Measurements from ENCODE around the gene PLXNA4. TPM values are rescaled to one million over a fixed set of nuclear protein-coding genes. Genes with fewer than 3 reads are reported as not detected.

The PLXNA4 gene
- total and polyA plus RNA-seq, 2 experiments from 2014 or later: 1.9 to 4.8 TPM

DNA sequence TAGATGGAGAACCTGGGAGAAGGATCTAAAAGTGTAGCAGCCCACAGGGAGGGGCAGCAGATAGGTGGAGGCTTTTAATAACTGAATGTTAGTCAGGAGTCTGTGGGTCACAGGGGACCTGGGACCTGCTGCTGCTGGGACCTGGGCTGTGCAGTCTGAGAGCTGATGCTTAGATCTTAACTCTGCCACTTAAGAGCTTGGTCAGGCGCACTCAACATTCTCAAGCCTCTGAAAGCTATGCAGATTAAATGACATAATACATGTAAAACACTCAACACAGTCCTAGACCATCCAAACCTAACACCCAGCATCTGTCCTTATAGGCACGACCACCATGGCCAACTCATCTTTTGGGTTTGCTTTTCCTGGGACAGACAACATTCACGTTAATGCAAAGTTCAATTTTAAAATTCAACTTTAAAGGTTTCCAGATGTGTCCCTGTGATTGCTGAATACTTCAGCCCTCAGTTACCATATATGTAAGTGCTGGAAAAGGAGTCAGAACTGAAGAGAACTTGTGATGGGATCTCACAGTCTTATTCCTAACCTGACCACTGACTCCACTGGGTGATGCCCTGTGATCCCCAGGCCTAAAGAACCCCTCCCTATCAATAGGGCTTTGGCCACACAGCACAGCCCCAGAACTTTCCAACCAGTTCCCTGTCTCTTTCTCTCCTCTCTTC is 321.0 kb downstream of the PLXNA4 start:
- Histone ChIP-seq H2AFZ (no peak overlapping the region), H3K36me3 (replicated peaks; ENCODE audit: insufficient read depth, low read depth) (no peaks in the 10 kb centered on the region), H4K20me1 (ENCODE audit: insufficient read depth, poor library complexity, severe bottlenecking) (no peaks in the 10 kb centered on the region), H3K4me1 (ENCODE audit: insufficient read depth) (peaks cover 21% of the 10 kb centered on the region), H3K27ac (no peak overlapping the region), H3K9me3 (ENCODE audit: low read depth) (no peaks in the 10 kb centered on the region), H3K9me2 (replicated peaks; ENCODE audit: insufficient read depth) (no peaks in the 10 kb centered on the region), H3K4me2 (no peak overlapping the region), H3K79me2 (no peaks in the 10 kb centered on the region), H3K27me3 (no peaks in the 10 kb centered on the region), H3K4me3 (no peak overlapping the region)
- TF ChIP-seq, protein P1, sequence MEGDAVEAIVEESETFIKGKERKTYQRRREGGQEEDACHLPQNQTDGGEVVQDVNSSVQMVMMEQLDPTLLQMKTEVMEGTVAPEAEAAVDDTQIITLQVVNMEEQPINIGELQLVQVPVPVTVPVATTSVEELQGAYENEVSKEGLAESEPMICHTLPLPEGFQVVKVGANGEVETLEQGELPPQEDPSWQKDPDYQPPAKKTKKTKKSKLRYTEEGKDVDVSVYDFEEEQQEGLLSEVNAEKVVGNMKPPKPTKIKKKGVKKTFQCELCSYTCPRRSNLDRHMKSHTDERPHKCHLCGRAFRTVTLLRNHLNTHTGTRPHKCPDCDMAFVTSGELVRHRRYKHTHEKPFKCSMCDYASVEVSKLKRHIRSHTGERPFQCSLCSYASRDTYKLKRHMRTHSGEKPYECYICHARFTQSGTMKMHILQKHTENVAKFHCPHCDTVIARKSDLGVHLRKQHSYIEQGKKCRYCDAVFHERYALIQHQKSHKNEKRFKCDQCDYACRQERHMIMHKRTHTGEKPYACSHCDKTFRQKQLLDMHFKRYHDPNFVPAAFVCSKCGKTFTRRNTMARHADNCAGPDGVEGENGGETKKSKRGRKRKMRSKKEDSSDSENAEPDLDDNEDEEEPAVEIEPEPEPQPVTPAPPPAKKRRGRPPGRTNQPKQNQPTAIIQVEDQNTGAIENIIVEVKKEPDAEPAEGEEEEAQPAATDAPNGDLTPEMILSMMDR (IDR thresholded peaks at IDR 0.05; ENCODE audit: poor library complexity): no peak
- no peak for TF ChIP-seq EZH2 (IDR thresholded peaks at IDR 0.05; ENCODE audit: borderline replicate concordance)
- TF ChIP-seq EZH2phosphoT487 (IDR thresholded peaks at IDR 0.05; ENCODE audit: low read depth, severe bottlenecking, unreplicated experiment): no peak
- DNase-seq (ENCODE audit: low spot score): no peak
- WGBS (ENCODE audit: low lambda C conversion rate, missing lambda C conversion rate): 72% methylated on average over 3 of the region's 3 CpGs

DNA sequence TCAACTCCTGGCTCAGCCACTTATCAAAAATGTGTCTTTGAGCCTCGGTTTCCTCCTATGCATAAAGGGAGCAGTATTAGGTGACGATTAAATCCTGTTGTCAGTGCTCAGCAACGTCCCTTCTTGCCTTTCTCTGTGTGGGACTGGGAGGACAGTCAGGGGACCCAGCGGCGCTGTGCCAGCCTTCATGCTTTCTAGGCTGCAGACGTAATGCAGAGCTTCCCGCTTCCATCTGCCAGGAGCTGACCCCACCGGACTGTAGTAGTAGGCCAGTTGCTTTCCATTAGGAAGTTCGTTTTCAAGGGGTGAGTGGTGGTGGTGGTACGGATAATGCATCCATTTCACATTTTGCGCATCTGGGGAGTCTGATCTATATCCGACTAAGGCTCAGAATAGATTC is 321.8 kb downstream of the PLXNA4 start:
- no peak overlapping the region for H3K4me3 ChIP-seq
- no peak for DNase-seq (ENCODE audit: low spot score)
- H3K4me2 ChIP-seq: no peak overlapping the region
- no peak overlapping the region for H3K27ac ChIP-seq
- TF ChIP-seq EZH2 (IDR thresholded peaks at IDR 0.05; ENCODE audit: borderline replicate concordance) (no peak), EZH2phosphoT487 (IDR thresholded peaks at IDR 0.05; ENCODE audit: low read depth, severe bottlenecking, unreplicated experiment) (no peak)
- TF ChIP-seq, protein P1 (IDR thresholded peaks at IDR 0.05; ENCODE audit: poor library complexity): no peak
- no peaks in the 10 kb centered on the region for H3K36me3 ChIP-seq (replicated peaks; ENCODE audit: insufficient read depth, low read depth)
- H3K4me1 ChIP-seq (ENCODE audit: insufficient read depth): peaks cover 26% of the 10 kb centered on the region
- 84% methylated on average over 12 of the region's 12 CpGs for WGBS (ENCODE audit: low lambda C conversion rate, missing lambda C conversion rate)
- no peaks in the 10 kb centered on the region for H3K9me3 ChIP-seq (ENCODE audit: low read depth)
- no peaks in the 10 kb centered on the region for H3K9me2 ChIP-seq (replicated peaks; ENCODE audit: insufficient read depth)
- no peaks in the 10 kb centered on the region for H3K27me3 ChIP-seq
- no peaks in the 10 kb centered on the region for H4K20me1 ChIP-seq (ENCODE audit: insufficient read depth, poor library complexity, severe bottlenecking)
- no peak overlapping the region for H2AFZ ChIP-seq
- no peaks in the 10 kb centered on the region for H3K79me2 ChIP-seq

DNA sequence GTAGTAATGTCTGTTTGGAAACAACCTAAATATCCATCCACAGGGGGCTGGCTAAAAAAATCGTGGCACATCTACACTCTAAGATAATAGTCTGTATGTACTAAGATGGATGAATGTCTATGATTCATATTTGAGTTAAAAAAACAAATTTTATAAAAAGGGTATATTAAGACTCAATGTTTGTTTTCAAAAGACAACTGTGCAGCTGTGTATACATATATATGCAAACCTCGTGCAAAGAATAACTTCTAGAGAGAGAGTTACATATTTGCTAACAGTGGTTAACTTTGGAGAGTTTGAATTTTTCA is 323.5 kb downstream of the PLXNA4 start:
- DNase-seq (ENCODE audit: low spot score): no peak
- Histone ChIP-seq H3K27ac (no peak overlapping the region), H3K4me3 (no peak overlapping the region), H3K9me3 (ENCODE audit: low read depth) (no peaks in the 10 kb centered on the region), H3K9me2 (replicated peaks; ENCODE audit: insufficient read depth) (no peaks in the 10 kb centered on the region), H3K79me2 (no peaks in the 10 kb centered on the region), H2AFZ (no peak overlapping the region), H3K4me2 (no peak overlapping the region), H3K27me3 (no peaks in the 10 kb centered on the region), H3K36me3 (replicated peaks; ENCODE audit: insufficient read depth, low read depth) (no peaks in the 10 kb centered on the region), H4K20me1 (ENCODE audit: insufficient read depth, poor library complexity, severe bottlenecking) (no peaks in the 10 kb centered on the region), H3K4me1 (ENCODE audit: insufficient read depth) (peaks cover 26% of the 10 kb centered on the region)
- TF ChIP-seq, protein P1 (IDR thresholded peaks at IDR 0.05; ENCODE audit: poor library complexity): no peak
- no peak for TF ChIP-seq EZH2 (IDR thresholded peaks at IDR 0.05; ENCODE audit: borderline replicate concordance)
- TF ChIP-seq EZH2phosphoT487 (IDR thresholded peaks at IDR 0.05; ENCODE audit: low read depth, severe bottlenecking, unreplicated experiment): no peak
- 59% methylated on average over 2 of the region's 2 CpGs for WGBS (ENCODE audit: low lambda C conversion rate, missing lambda C conversion rate)

Data from hepatocyte (in vitro differentiated cells).